Measurements from ENCODE around the gene CDH4. TPM values are rescaled to one million over a fixed set of nuclear protein-coding genes. Genes with fewer than 3 reads are reported as not detected.

CDH4 gene
- total RNA-seq, 1 experiment from 2014 or later, result not detected

DNA sequence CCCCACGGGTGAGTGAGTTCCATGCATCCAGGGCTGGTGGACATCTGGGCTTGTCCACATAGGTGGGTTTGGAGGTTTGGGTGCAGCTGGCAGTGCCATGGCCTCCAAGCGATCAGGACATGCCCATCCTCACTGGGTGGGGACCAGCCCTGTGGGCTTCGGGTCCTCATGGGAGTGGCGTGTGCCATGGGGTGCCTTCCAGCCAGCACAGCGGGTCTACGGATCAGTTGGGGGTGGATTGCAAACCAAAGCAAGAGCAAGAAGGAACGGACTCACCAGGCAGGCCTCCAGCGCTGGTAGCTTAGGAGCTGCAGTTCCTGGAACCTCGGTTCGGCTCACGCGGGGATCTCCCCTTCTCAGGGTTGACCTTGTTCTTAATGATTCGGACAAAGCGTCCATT lies 449.3 kb downstream of the CDH4 start:
- intact Hi-C loops (cut with micrococcal nuclease; ENCODE audit: unreplicated experiment) (no loop called here), in situ Hi-C loops (cut with HindIII; ENCODE audit: low pct_unique_long_range_greater_than_20kb, low sequenced_read_pairs) (no loop called here)
- Histone ChIP-seq H3K27me3 (ENCODE audit: control insufficient read depth, insufficient read depth, low read length) (no peaks in the 10 kb centered on the region; the same call in 1 of the 2 replicates), H3K4me1 (ENCODE audit: control insufficient read depth, insufficient read depth, low read length) (no peaks in the 10 kb centered on the region), H3K36me3 (ENCODE audit: control insufficient read depth, insufficient read depth, low read length) (no peaks in the 10 kb centered on the region), H3K27ac (ENCODE audit: low read length) (no peak overlapping the region), H3K9me3 (ENCODE audit: control insufficient read depth, insufficient read depth, low read depth, low read length) (no peaks in the 10 kb centered on the region), H3K4me3 (ENCODE audit: low read depth in 2 of 2, low read length in 2 of 2) (no peak overlapping the region)
- ChIA-PET CTCF (no interaction called here), POLR2A (no interaction called here)
- ATAC-seq (no peak), DNase-seq (ENCODE audit: low read depth, low spot score) (no peak)
- no TSS peak for BruUV-seq (replicated peaks)
- TF ChIP-seq, protein P1, sequence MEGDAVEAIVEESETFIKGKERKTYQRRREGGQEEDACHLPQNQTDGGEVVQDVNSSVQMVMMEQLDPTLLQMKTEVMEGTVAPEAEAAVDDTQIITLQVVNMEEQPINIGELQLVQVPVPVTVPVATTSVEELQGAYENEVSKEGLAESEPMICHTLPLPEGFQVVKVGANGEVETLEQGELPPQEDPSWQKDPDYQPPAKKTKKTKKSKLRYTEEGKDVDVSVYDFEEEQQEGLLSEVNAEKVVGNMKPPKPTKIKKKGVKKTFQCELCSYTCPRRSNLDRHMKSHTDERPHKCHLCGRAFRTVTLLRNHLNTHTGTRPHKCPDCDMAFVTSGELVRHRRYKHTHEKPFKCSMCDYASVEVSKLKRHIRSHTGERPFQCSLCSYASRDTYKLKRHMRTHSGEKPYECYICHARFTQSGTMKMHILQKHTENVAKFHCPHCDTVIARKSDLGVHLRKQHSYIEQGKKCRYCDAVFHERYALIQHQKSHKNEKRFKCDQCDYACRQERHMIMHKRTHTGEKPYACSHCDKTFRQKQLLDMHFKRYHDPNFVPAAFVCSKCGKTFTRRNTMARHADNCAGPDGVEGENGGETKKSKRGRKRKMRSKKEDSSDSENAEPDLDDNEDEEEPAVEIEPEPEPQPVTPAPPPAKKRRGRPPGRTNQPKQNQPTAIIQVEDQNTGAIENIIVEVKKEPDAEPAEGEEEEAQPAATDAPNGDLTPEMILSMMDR (IDR thresholded peaks at IDR 0.05), result no peak
- TF ChIP-seq POLR2AphosphoS5 (IDR thresholded peaks at IDR 0.05; ENCODE audit: low read depth, low read length) (no peak), SIN3A (IDR thresholded peaks at IDR 0.05; ENCODE audit: borderline replicate concordance, insufficient read depth, low read depth, low read length) (no peak), TCF7L2 (IDR thresholded peaks at IDR 0.05; ENCODE audit: low read depth, low read length) (no peak)
- TF ChIP-seq, protein P2, sequence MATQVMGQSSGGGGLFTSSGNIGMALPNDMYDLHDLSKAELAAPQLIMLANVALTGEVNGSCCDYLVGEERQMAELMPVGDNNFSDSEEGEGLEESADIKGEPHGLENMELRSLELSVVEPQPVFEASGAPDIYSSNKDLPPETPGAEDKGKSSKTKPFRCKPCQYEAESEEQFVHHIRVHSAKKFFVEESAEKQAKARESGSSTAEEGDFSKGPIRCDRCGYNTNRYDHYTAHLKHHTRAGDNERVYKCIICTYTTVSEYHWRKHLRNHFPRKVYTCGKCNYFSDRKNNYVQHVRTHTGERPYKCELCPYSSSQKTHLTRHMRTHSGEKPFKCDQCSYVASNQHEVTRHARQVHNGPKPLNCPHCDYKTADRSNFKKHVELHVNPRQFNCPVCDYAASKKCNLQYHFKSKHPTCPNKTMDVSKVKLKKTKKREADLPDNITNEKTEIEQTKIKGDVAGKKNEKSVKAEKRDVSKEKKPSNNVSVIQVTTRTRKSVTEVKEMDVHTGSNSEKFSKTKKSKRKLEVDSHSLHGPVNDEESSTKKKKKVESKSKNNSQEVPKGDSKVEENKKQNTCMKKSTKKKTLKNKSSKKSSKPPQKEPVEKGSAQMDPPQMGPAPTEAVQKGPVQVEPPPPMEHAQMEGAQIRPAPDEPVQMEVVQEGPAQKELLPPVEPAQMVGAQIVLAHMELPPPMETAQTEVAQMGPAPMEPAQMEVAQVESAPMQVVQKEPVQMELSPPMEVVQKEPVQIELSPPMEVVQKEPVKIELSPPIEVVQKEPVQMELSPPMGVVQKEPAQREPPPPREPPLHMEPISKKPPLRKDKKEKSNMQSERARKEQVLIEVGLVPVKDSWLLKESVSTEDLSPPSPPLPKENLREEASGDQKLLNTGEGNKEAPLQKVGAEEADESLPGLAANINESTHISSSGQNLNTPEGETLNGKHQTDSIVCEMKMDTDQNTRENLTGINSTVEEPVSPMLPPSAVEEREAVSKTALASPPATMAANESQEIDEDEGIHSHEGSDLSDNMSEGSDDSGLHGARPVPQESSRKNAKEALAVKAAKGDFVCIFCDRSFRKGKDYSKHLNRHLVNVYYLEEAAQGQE (IDR thresholded peaks at IDR 0.05; ENCODE audit: insufficient read depth in 1 of 2, low read depth in 2 of 2, low read length in 1 of 2), result no peak

DNA sequence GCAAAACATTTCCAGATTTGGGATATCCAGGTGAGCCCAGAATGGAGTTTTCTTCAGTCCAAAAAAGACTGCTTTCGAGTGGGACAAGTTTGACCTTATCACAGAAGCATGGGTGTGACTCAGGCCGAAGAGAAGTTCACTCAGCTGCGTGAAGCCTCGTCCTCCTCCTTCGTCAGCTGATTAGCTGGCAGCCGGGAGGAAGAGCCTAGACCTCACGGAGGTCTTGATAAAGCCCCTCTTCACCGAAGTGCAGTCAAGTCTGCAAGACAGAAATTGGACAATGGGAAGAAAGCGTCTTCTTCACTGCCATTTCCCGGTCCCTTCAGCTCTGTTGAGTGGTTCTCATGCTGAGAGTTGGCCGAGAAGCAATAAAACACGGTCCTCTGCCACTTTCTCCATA lies 449.7 kb downstream of the CDH4 start:
- H3K27ac ChIP-seq (ENCODE audit: low read length), result no peak overlapping the region
- DNase-seq (ENCODE audit: low read depth, low spot score), result no peak
- ChIA-PET CTCF (no interaction called here), POLR2A (no interaction called here)
- intact Hi-C loops (cut with micrococcal nuclease; ENCODE audit: unreplicated experiment), result no loop called here
- TF ChIP-seq SIN3A (IDR thresholded peaks at IDR 0.05; ENCODE audit: borderline replicate concordance, insufficient read depth, low read depth, low read length), result no peak
- TF ChIP-seq, protein P1 (IDR thresholded peaks at IDR 0.05), result no peak
- no peak for TF ChIP-seq TCF7L2 (IDR thresholded peaks at IDR 0.05; ENCODE audit: low read depth, low read length)
- TF ChIP-seq, protein P2 (IDR thresholded peaks at IDR 0.05; ENCODE audit: insufficient read depth in 1 of 2, low read depth in 2 of 2, low read length in 1 of 2), result no peak
- TF ChIP-seq POLR2AphosphoS5 (IDR thresholded peaks at IDR 0.05; ENCODE audit: low read depth, low read length), result no peak
- ATAC-seq, result no peak
- in situ Hi-C loops (cut with HindIII; ENCODE audit: low pct_unique_long_range_greater_than_20kb, low sequenced_read_pairs), result no loop called here
- no peaks in the 10 kb centered on the region; the same call in 1 of the 2 replicates for H3K27me3 ChIP-seq (ENCODE audit: control insufficient read depth, insufficient read depth, low read length)
- BruUV-seq (replicated peaks), result no TSS peak
- H3K9me3 ChIP-seq (ENCODE audit: control insufficient read depth, insufficient read depth, low read depth, low read length), result no peaks in the 10 kb centered on the region
- H3K4me3 ChIP-seq (ENCODE audit: low read depth in 2 of 2, low read length in 2 of 2), result no peak overlapping the region
- no peaks in the 10 kb centered on the region for H3K36me3 ChIP-seq (ENCODE audit: control insufficient read depth, insufficient read depth, low read length)
- H3K4me1 ChIP-seq (ENCODE audit: control insufficient read depth, insufficient read depth, low read length), result no peaks in the 10 kb centered on the region
